ENCODE results near the gene MCM7. TPM values are rescaled to one million over a fixed set of nuclear protein-coding genes. Genes with fewer than 3 reads are reported as not detected.
A peak's percentile ranks its signal among the peaks of the same experiment; 100 is the strongest.

MCM7 gene
- total and polyA plus RNA-seq, 2 of the 13 experiments (the other 11 are each of a cell fraction or from before 2014, with no cell fraction given), result 84.5 to 214 TPM

GRCh38 chr7:100124301-100125230 lies 23.4 kb upstream of the MCM7 start:
- H3K27me3 ChIP-seq (ENCODE audit: control insufficient read depth in 1 of 2, insufficient read depth in 2 of 2, low read length in 2 of 2), result no peaks in the 10 kb centered on the region; a peak in 1 of 5 replicates
- H3K79me2 ChIP-seq (ENCODE audit: insufficient read depth, low read length), result peaks cover 5% of the 10 kb centered on the region
- H3K9ac ChIP-seq (ENCODE audit: insufficient read depth, low read depth, low read length), result 0 out of 2 replicates have a peak overlapping the region, but pooled peaks have one; percentile 1
- H3K4me1 ChIP-seq (ENCODE audit: insufficient read depth, low read length), result peaks cover 64% of the 10 kb centered on the region
- no TSS peak for BruUV-seq (replicated peaks)
- H3K4me2 ChIP-seq (ENCODE audit: low read depth, low read length), result peak overlapping the region; percentile 74
- TF ChIP-seq ZSCAN30 (CRISPR knock-in tag; IDR thresholded peaks at IDR 0.05), result no peak
- TF ChIP-seq POLR2G (IDR thresholded peaks at IDR 0.05; ENCODE audit: low read depth, low read length), result 0 out of 2 replicates have a peak, but pooled peaks have one; percentile 10
- TF ChIP-seq RBFOX2 (IDR thresholded peaks at IDR 0.05; ENCODE audit: low read depth, low read length), result peak; percentile 35; the same call in 1 of the 2 replicates
- intact Hi-C loops (cut with micrococcal nuclease; ENCODE audit: unreplicated experiment) (loop anchor here (5.0 kb wide), 1 partner anchor 42 kb away; the partner anchor contains the start of gene ZNF3), in situ Hi-C loops (cut with HindIII; ENCODE audit: extremely low pct_ligation_motif_present, low pct_unique_long_range_greater_than_20kb) (no loop called here)
- POLR2A ChIA-PET, result interaction anchor here (1.3 to 3.5 kb wide), 3 partner anchors 23 to 304 kb away, joined by 4 to 48 read pairs (median 11); partner anchors contain the start of genes AP4M1, LAMTOR4, MCM7 and ZCWPW1
- no peaks in the 10 kb centered on the region for H3K9me3 ChIP-seq (ENCODE audit: low read length)
- 86% methylated on average over 4 of the region's 4 CpGs for WGBS (ENCODE audit: low lambda C conversion rate)
- H4K20me1 ChIP-seq (ENCODE audit: insufficient read depth, low read length), result no peaks in the 10 kb centered on the region
- FAIRE-seq (no peak), ATAC-seq (no peak), DNase-seq (ENCODE audit: low spot score) (no peak)
- H3K27ac ChIP-seq (ENCODE audit: extremely low read length, insufficient read depth, low read length), result peak overlapping the region; percentile 42
- no peak overlapping the region for H2AFZ ChIP-seq (ENCODE audit: low read length)
- H3K4me3 ChIP-seq (replicated peaks in 1 of 3; ENCODE audit: insufficient read depth in 1 of 3, low read depth in 2 of 3, low read length in 3 of 3), result peak overlapping the region in 1 of 3 experiments; percentile 30; a peak in 1 of 6 replicates
- CTCF ChIA-PET (ENCODE audit: low intra/inter-chr PET ratio, low total read pairs), result no interaction called here
- H3K36me3 ChIP-seq (replicated peaks in 1 of 2; ENCODE audit: control insufficient read depth in 1 of 2, insufficient read depth in 2 of 2, low read length in 2 of 2), result no peaks in the 10 kb centered on the region

- ATAC-seq (no peak), FAIRE-seq (no peak), DNase-seq (ENCODE audit: low spot score) (no peak)
- Histone ChIP-seq H3K79me2 (ENCODE audit: insufficient read depth, low read length) (peaks cover 13% of the 10 kb centered on the region), H3K4me1 (ENCODE audit: insufficient read depth, low read length) (peaks cover 59% of the 10 kb centered on the region), H3K4me3 (replicated peaks in 1 of 3; ENCODE audit: insufficient read depth in 1 of 3, low read depth in 2 of 3, low read length in 3 of 3) (no peak overlapping the region), H3K27me3 (ENCODE audit: control insufficient read depth in 1 of 2, insufficient read depth in 2 of 2, low read length in 2 of 2) (no peaks in the 10 kb centered on the region; a peak in 1 of 5 replicates), H3K4me2 (ENCODE audit: low read depth, low read length) (peak overlapping the region; percentile 66), H3K36me3 (replicated peaks in 1 of 2; ENCODE audit: control insufficient read depth in 1 of 2, insufficient read depth in 2 of 2, low read length in 2 of 2) (no peaks in the 10 kb centered on the region), H3K27ac (ENCODE audit: extremely low read length, insufficient read depth, low read length) (peak overlapping the region; percentile 66), H3K9ac (ENCODE audit: insufficient read depth, low read depth, low read length) (no peak overlapping the region), H4K20me1 (ENCODE audit: insufficient read depth, low read length) (no peaks in the 10 kb centered on the region), H3K9me3 (ENCODE audit: low read length) (no peaks in the 10 kb centered on the region), H2AFZ (ENCODE audit: low read length) (no peak overlapping the region)
- intact Hi-C loops (cut with micrococcal nuclease; ENCODE audit: unreplicated experiment) (no loop called here), in situ Hi-C loops (cut with HindIII; ENCODE audit: extremely low pct_ligation_motif_present, low pct_unique_long_range_greater_than_20kb) (no loop called here)
- BruUV-seq (replicated peaks), result no TSS peak
- 100% methylated on average over 1 of the region's 1 CpG for WGBS (ENCODE audit: low lambda C conversion rate)
- ChIA-PET CTCF (ENCODE audit: low intra/inter-chr PET ratio, low total read pairs) (interaction anchor here (1.2 kb wide), 1 partner anchor 10 kb away, joined by 3 read pairs; no protein-coding TSS in a partner anchor), POLR2A (interaction anchor here (2.2 to 2.3 kb wide), 2 partner anchors 21 to 26 kb away, joined by 6 to 24 read pairs; partner anchors contain the start of genes AP4M1, LAMTOR4 and MCM7)
- TF ChIP-seq ZNF850 (CRISPR knock-in tag; conservative IDR thresholded peaks at IDR 0.05) (no peak), ZNF879 (CRISPR knock-in tag; IDR thresholded peaks at IDR 0.05) (no peak), ZSCAN9 (CRISPR knock-in tag; IDR thresholded peaks at IDR 0.05; ENCODE audit: borderline replicate concordance) (0 out of 2 replicates have a peak, but pooled peaks have one; percentile 3), ZNF597 (CRISPR knock-in tag; IDR thresholded peaks at IDR 0.05) (no peak), ELF4 (CRISPR knock-in tag; IDR thresholded peaks at IDR 0.05; ENCODE audit: borderline replicate concordance) (no peak), SAFB2 (CRISPR knock-in tag; IDR thresholded peaks at IDR 0.05; ENCODE audit: borderline replicate concordance, low read depth) (0 out of 2 replicates have a peak, but pooled peaks have one; percentile 11), MED8 (CRISPR knock-in tag; IDR thresholded peaks at IDR 0.05; ENCODE audit: insufficient replicate concordance) (no peak), RNF219 (CRISPR knock-in tag; IDR thresholded peaks at IDR 0.05) (no peak)
Measured at GRCh38 chr7:100122568-100122967, 21.4 kb upstream of the MCM7 start.

Measured in HepG2 (cell line).